ENCODE measurements around the gene RPL10A.

The RPL10A gene

GRCh38 chr6:35449287-35449881 lies 18.8 kb upstream of the RPL10A start:
- peak; percentile 87 for DNase-seq

- peak; percentile 74 for DNase-seq
Measured at GRCh38 chr6:35451354-35452182, 16.6 kb upstream of the RPL10A start.

GRCh38 chr6:35452183-35453090 lies 15.8 kb upstream of the RPL10A start, which contains the start of gene FANCE:
TSS of gene FANCE (plus strand) at chr6:35452338. CDS start at chr6:35452546, 208 bp downstream.
- DNase-seq, result peak; percentile 96

- DNase-seq, result peak; percentile 33
Measured at GRCh38 chr6:35453236-35453635, 15.0 kb upstream of the RPL10A start.

GRCh38 chr6:35454391-35455110 lies 13.7 kb upstream of the RPL10A start:
- DNase-seq, result no peak

GRCh38 chr6:35457907-35458306 lies 10.3 kb upstream of the RPL10A start:
- DNase-seq, result no peak

GRCh38 chr6:35461270-35461669 lies 6.9 kb upstream of the RPL10A start:
- no peak for DNase-seq

GRCh38 chr6:35463292-35463691 lies 4.9 kb upstream of the RPL10A start:
- no peak for DNase-seq

- DNase-seq, result no peak
Measured at GRCh38 chr6:35465646-35466045, 2.6 kb upstream of the RPL10A start.

GRCh38 chr6:35468980-35469750 lies 964 bp downstream of the RPL10A start:
- DNase-seq, result peak; percentile 78

GRCh38 chr6:35469751-35470662 lies 1.8 kb downstream of the RPL10A start:
- peak; percentile 49 for DNase-seq

- no peak for DNase-seq
Measured at GRCh38 chr6:35470663-35471120, 2.5 kb downstream of the RPL10A start.

- DNase-seq, result no peak
Measured at GRCh38 chr6:35471836-35472345, 3.7 kb downstream of the RPL10A start.

- DNase-seq, result no peak
Measured at GRCh38 chr6:35473075-35473849, 5.1 kb downstream of the RPL10A start.

- peak; percentile 38 for DNase-seq
Measured at GRCh38 chr6:35473850-35474130, 5.6 kb downstream of the RPL10A start.

- no peak for DNase-seq
Measured at GRCh38 chr6:35474131-35474941, 6.1 kb downstream of the RPL10A start.

- DNase-seq, result no peak
Measured at GRCh38 chr6:35474942-35475570, 6.9 kb downstream of the RPL10A start.

GRCh38 chr6:35475573-35475972 lies 7.4 kb downstream of the RPL10A start:
- no peak for DNase-seq

All from NCI-H69 (cell line).